ENCODE results near the gene CNOT4. TPM values are rescaled to one million over a fixed set of nuclear protein-coding genes. Genes with fewer than 3 reads are reported as not detected.

The CNOT4 gene
- total RNA-seq, 2 donors from 2014 or later, result 19.0 to 44.7 TPM

DNA sequence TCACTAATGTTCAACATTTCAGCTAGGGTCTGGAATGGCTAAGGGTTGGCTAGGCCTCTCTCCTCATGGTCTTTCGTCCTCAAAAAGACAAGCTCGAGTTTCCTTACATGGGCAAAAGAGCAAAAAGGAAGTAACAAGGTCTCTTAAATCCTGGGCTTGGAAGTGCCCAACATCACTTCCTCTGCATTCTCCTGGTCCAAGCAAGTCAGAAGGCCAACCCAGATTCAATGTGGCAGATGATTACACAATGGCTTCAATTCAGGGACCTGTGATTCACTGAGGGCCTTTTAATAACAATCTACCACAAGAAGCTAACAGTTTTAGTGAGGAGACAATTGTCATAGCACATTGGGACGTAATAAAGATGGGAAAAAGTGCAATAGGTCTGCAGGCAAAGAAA lies 43.4 kb upstream of the CNOT4 start:
- no peak for TF ChIP-seq POLR2A (IDR thresholded peaks at IDR 0.05)
- no peaks in the 10 kb centered on the region for H3K9me3 ChIP-seq
- no peaks in the 10 kb centered on the region for H3K36me3 ChIP-seq
- H3K4me1 ChIP-seq (replicated peaks), result no peaks in the 10 kb centered on the region
- 93% methylated on average over 3 of the region's 3 CpGs for WGBS
- H3K4me3 ChIP-seq, result no peak overlapping the region
- intact Hi-C loops (cut with DNase I), result no loop called here
- DNase-seq (ENCODE audit: low spot score), result no peak
- no peaks in the 10 kb centered on the region for H3K27me3 ChIP-seq (replicated peaks; ENCODE audit: insufficient read depth)
- no peak overlapping the region for H3K27ac ChIP-seq

DNA sequence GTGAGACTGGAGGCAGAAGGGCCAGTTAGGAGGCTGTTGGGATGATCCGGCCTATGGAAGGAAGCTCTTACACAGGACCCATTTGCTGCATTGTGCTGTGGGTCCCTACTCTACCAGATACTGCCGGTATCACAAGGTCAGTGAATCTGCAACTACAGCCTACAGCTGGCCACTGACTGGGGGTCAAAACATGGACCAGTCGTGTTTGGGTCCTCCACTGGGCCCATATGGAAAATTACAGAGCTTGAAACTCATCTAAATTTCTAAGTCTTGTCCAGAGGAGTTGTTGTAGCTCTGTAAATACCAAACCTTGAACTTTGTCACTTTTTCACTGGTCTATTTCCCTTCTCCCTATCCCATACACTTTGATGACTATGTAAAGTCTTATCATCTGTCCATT lies 42.2 kb upstream of the CNOT4 start:
- WGBS, result 58% methylated on average over 3 of the region's 3 CpGs
- Histone ChIP-seq H3K27me3 (replicated peaks; ENCODE audit: insufficient read depth) (no peaks in the 10 kb centered on the region), H3K4me3 (no peak overlapping the region), H3K9me3 (no peaks in the 10 kb centered on the region), H3K27ac (no peak overlapping the region), H3K4me1 (replicated peaks) (no peaks in the 10 kb centered on the region), H3K36me3 (no peaks in the 10 kb centered on the region)
- TF ChIP-seq, protein P1, sequence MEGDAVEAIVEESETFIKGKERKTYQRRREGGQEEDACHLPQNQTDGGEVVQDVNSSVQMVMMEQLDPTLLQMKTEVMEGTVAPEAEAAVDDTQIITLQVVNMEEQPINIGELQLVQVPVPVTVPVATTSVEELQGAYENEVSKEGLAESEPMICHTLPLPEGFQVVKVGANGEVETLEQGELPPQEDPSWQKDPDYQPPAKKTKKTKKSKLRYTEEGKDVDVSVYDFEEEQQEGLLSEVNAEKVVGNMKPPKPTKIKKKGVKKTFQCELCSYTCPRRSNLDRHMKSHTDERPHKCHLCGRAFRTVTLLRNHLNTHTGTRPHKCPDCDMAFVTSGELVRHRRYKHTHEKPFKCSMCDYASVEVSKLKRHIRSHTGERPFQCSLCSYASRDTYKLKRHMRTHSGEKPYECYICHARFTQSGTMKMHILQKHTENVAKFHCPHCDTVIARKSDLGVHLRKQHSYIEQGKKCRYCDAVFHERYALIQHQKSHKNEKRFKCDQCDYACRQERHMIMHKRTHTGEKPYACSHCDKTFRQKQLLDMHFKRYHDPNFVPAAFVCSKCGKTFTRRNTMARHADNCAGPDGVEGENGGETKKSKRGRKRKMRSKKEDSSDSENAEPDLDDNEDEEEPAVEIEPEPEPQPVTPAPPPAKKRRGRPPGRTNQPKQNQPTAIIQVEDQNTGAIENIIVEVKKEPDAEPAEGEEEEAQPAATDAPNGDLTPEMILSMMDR (IDR thresholded peaks at IDR 0.05), result no peak
- TF ChIP-seq POLR2A (IDR thresholded peaks at IDR 0.05) (no peak), POLR2AphosphoS5 (IDR thresholded peaks at IDR 0.05) (no peak)
- no peak for DNase-seq (ENCODE audit: low spot score)
- intact Hi-C loops (cut with DNase I), result no loop called here

DNA sequence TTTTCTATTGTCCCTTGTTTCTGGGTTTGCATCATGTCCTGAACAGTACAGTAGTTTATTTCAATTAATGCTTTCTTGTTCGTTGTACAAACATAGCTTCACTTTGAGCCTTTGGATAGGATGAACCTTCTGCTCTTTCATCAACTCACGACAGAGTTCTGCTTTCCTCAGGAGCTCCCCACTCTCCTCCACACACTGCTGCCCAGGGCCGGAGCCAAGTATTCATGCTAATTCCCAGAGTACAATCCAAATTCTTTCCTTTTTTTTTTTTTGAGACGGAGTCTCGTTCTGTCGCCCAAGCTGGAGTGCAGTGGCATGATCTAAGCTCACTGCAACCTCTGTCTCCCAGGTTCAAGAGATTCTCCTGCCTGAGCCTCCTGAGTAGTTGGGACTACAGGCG lies 40.3 kb upstream of the CNOT4 start:
- intact Hi-C loops (cut with DNase I), result no loop called here
- 66% methylated on average over 7 of the region's 7 CpGs for WGBS
- H3K4me3 ChIP-seq, result no peak overlapping the region
- no peak overlapping the region for H3K27ac ChIP-seq
- no peaks in the 10 kb centered on the region for H3K27me3 ChIP-seq (replicated peaks; ENCODE audit: insufficient read depth)
- no peaks in the 10 kb centered on the region for H3K36me3 ChIP-seq
- no peak for DNase-seq (ENCODE audit: low spot score)
- no peaks in the 10 kb centered on the region for H3K9me3 ChIP-seq
- no peaks in the 10 kb centered on the region for H3K4me1 ChIP-seq (replicated peaks)
- TF ChIP-seq POLR2AphosphoS5 (IDR thresholded peaks at IDR 0.05) (no peak), POLR2A (IDR thresholded peaks at IDR 0.05) (no peak)
- TF ChIP-seq, protein P1 (IDR thresholded peaks at IDR 0.05), result no peak

- TF ChIP-seq POLR2A (IDR thresholded peaks at IDR 0.05), result no peak
- no peak for TF ChIP-seq POLR2AphosphoS5 (IDR thresholded peaks at IDR 0.05)
- TF ChIP-seq, protein P1 (IDR thresholded peaks at IDR 0.05), result no peak
- no peaks in the 10 kb centered on the region for H3K27me3 ChIP-seq (replicated peaks; ENCODE audit: insufficient read depth)
- no peak for DNase-seq (ENCODE audit: low spot score)
- H3K36me3 ChIP-seq, result no peaks in the 10 kb centered on the region
- H3K9me3 ChIP-seq, result no peaks in the 10 kb centered on the region
- H3K4me3 ChIP-seq, result no peak overlapping the region
- intact Hi-C loops (cut with DNase I), result no loop called here
- 93% methylated on average over 6 of the region's 6 CpGs for WGBS
- H3K4me1 ChIP-seq (replicated peaks), result no peaks in the 10 kb centered on the region
- H3K27ac ChIP-seq, result no peak overlapping the region
Measured at GRCh38 chr7:135541029-135541428, 31.1 kb upstream of the CNOT4 start.

DNA sequence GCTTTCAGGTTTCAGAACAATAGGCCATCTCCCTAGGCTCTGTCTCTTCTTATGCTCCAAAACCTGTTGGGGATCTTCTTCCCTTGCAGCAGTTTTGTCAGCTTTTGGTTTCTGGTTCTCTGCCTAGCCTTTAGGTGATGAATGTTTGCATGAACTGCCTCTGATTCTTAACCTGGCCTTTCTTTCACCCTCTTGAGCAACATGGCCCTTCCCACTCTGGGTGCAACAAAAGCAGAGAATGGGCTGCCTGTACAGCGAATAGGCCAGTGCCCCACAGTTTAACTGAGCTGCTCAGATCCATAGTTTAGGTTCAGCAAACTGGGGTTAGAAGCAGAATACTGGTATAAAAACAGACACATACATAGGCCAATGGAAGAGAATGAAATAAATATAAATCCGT lies 29.7 kb upstream of the CNOT4 start:
- Histone ChIP-seq H3K36me3 (no peaks in the 10 kb centered on the region), H3K4me3 (no peak overlapping the region), H3K27ac (no peak overlapping the region), H3K4me1 (replicated peaks) (no peaks in the 10 kb centered on the region), H3K27me3 (replicated peaks; ENCODE audit: insufficient read depth) (no peaks in the 10 kb centered on the region), H3K9me3 (no peaks in the 10 kb centered on the region)
- TF ChIP-seq POLR2A (IDR thresholded peaks at IDR 0.05) (no peak), POLR2AphosphoS5 (IDR thresholded peaks at IDR 0.05) (no peak)
- TF ChIP-seq, protein P1 (IDR thresholded peaks at IDR 0.05), result no peak
- intact Hi-C loops (cut with DNase I), result no loop called here
- 93% methylated on average over 2 of the region's 2 CpGs for WGBS
- no peak for DNase-seq (ENCODE audit: low spot score)

Measured in prostate gland (tissue), 2 donors.